ENCODE data around the gene KIF3B.
"Not testable (repeated sequence)": the region's sequence is repeated elsewhere in the genome, so short reads cannot be mapped to it uniquely, and the experiment has no call there.

Gene KIF3B

GRCh38 chr20:32249030-32249738 is 28.3 kb upstream of the KIF3B start:
- no peak for DNase-seq

- DNase-seq = no peak
Measured at GRCh38 chr20:32251470-32251869, 26.0 kb upstream of the KIF3B start.

GRCh38 chr20:32252189-32252588 is 25.3 kb upstream of the KIF3B start:
- no peak for DNase-seq

GRCh38 chr20:32260973-32261372 is 16.5 kb upstream of the KIF3B start:
- DNase-seq = not testable (repeated sequence)

GRCh38 chr20:32261644-32262043 is 15.8 kb upstream of the KIF3B start:
- no peak for DNase-seq

GRCh38 chr20:32263398-32263954 is 14.0 kb upstream of the KIF3B start:
- no peak for DNase-seq

- DNase-seq = no peak
Measured at GRCh38 chr20:32271620-32272019, 5.8 kb upstream of the KIF3B start.

GRCh38 chr20:32274359-32274758 is 3.1 kb upstream of the KIF3B start:
- no peak for DNase-seq

GRCh38 chr20:32275163-32275562 is 2.3 kb upstream of the KIF3B start:
- not testable (repeated sequence) for DNase-seq

- no peak for DNase-seq
Measured at GRCh38 chr20:32278199-32278643, 770 bp downstream of the KIF3B start.

GRCh38 chr20:32281711-32282110 is 4.3 kb downstream of the KIF3B start:
- DNase-seq = no peak

GRCh38 chr20:32282461-32282860 is 5.0 kb downstream of the KIF3B start:
- DNase-seq = peak; percentile 44

GRCh38 chr20:32285082-32285620 is 7.7 kb downstream of the KIF3B start:
- no peak for DNase-seq

- DNase-seq = no peak
Measured at GRCh38 chr20:32285621-32286371, 8.3 kb downstream of the KIF3B start.

- DNase-seq = no peak
Measured at GRCh38 chr20:32287231-32287638, 9.8 kb downstream of the KIF3B start.

- no peak for DNase-seq
Measured at GRCh38 chr20:32288225-32288849, 10.9 kb downstream of the KIF3B start.

- DNase-seq = not testable (repeated sequence)
Measured at GRCh38 chr20:32289299-32289660, 11.8 kb downstream of the KIF3B start.

- no peak for DNase-seq
Measured at GRCh38 chr20:32289661-32290431, 12.4 kb downstream of the KIF3B start.

GRCh38 chr20:32291166-32291565 is 13.7 kb downstream of the KIF3B start:
- DNase-seq = no peak

- DNase-seq = no peak
Measured at GRCh38 chr20:32292548-32292947, 15.1 kb downstream of the KIF3B start.

GRCh38 chr20:32294071-32294470 is 16.6 kb downstream of the KIF3B start:
- no peak for DNase-seq

- no peak for DNase-seq
Measured at GRCh38 chr20:32296412-32296811, 19.0 kb downstream of the KIF3B start.
